ENCODE results near the gene VSIG4. TPM values are rescaled to one million over a fixed set of nuclear protein-coding genes. Genes with fewer than 3 reads are reported as not detected.

The VSIG4 gene
- total RNA-seq, 2 experiments from 2014 or later: 0.23 TPM; not detected in 1

- Mint-ChIP-seq H3K4me1 (ENCODE audit: low read depth) (peaks cover 21% of the 10 kb centered on the region), H3K4me3 (no peak overlapping the region), H3K27me3 (no peaks in the 10 kb centered on the region), H3K36me3 (ENCODE audit: low read depth) (no peaks in the 10 kb centered on the region), H3K9me3 (no peaks in the 10 kb centered on the region), H3K27ac (no peak overlapping the region)
- DNase-seq (no peak), ATAC-seq (no peak)
- ChIA-PET CTCF (no interaction called here), POLR2A (no interaction called here)
- TF ChIP-seq CTCF (IDR thresholded peaks at IDR 0.05): no peak
- intact Hi-C loops (cut with micrococcal nuclease): no loop called here
Observed at GRCh38 chrX:66024092-66024467, 15.8 kb downstream of the VSIG4 start.

GRCh38 chrX:66023385-66024091 is 16.3 kb downstream of the VSIG4 start:
- DNase-seq (no peak), ATAC-seq (no peak)
- peaks cover 26% of the 10 kb centered on the region for H3K4me1 Mint-ChIP-seq (ENCODE audit: low read depth)
- H3K27me3 Mint-ChIP-seq: no peaks in the 10 kb centered on the region
- H3K4me3 Mint-ChIP-seq: no peak overlapping the region
- ChIA-PET CTCF (no interaction called here), POLR2A (no interaction called here)
- TF ChIP-seq CTCF (IDR thresholded peaks at IDR 0.05): no peak
- H3K27ac Mint-ChIP-seq: no peak overlapping the region
- intact Hi-C loops (cut with micrococcal nuclease): no loop called here
- no peaks in the 10 kb centered on the region for H3K9me3 Mint-ChIP-seq
- H3K36me3 Mint-ChIP-seq (ENCODE audit: low read depth): no peaks in the 10 kb centered on the region

GRCh38 chrX:66022632-66023384 is 17.1 kb downstream of the VSIG4 start:
- TF ChIP-seq CTCF (IDR thresholded peaks at IDR 0.05): peak; percentile 19
- CTCF ChIA-PET: no interaction called here
- H3K9me3 Mint-ChIP-seq: no peaks in the 10 kb centered on the region
- no peak for ATAC-seq
- POLR2A ChIA-PET: no interaction called here
- no peak for DNase-seq
- H3K4me3 Mint-ChIP-seq: no peak overlapping the region
- intact Hi-C loops (cut with micrococcal nuclease): no loop called here
- H3K36me3 Mint-ChIP-seq (ENCODE audit: low read depth): no peaks in the 10 kb centered on the region
- no peak overlapping the region for H3K27ac Mint-ChIP-seq
- no peaks in the 10 kb centered on the region for H3K27me3 Mint-ChIP-seq
- peaks cover 31% of the 10 kb centered on the region for H3K4me1 Mint-ChIP-seq (ENCODE audit: low read depth)

- CTCF ChIA-PET: interaction anchor here (1.3 kb wide), 1 partner anchor 8 kb away, joined by 5 read pairs; no protein-coding TSS in a partner anchor
Observed at GRCh38 chrX:66021765-66022631, 17.9 kb downstream of the VSIG4 start.

More at GRCh38 chrX:66021765-66022631, 17.9 kb downstream of the VSIG4 start:
- Mint-ChIP-seq H3K27me3 (no peaks in the 10 kb centered on the region), H3K27ac (no peak overlapping the region), H3K4me1 (ENCODE audit: low read depth) (peaks cover 39% of the 10 kb centered on the region), H3K36me3 (ENCODE audit: low read depth) (no peaks in the 10 kb centered on the region), H3K9me3 (no peaks in the 10 kb centered on the region), H3K4me3 (no peak overlapping the region)
- no peak for ATAC-seq
- intact Hi-C loops (cut with micrococcal nuclease): no loop called here
- no peak for DNase-seq
- POLR2A ChIA-PET: interaction anchor here (0.6 kb wide), 1 partner anchor 439 kb away, joined by 3 read pairs; no protein-coding TSS in a partner anchor
- no peak for TF ChIP-seq CTCF (IDR thresholded peaks at IDR 0.05)

All from activated CD8-positive, alpha-beta T cell treated with anti-CD3 and anti-CD28 coated beads for 36 hours (primary cell).